GM21447 (cell line): ENCODE measurements around the gene PTBP1.

Source experiments
- ATAC-seq: cut with Tn5 transposase; IDR thresholded peaks from one replicate; pipeline ENCODE4 v1.9.1; 2021; ENCODE audit not compliant: unreplicated experiment

Gene PTBP1

GRCh38 chr19:772063-772462, 25.2 kb upstream of the PTBP1 start:
- ATAC-seq, result no peak

GRCh38 chr19:772730-773436, 24.4 kb upstream of the PTBP1 start:
- no peak for ATAC-seq

- ATAC-seq, result no peak
These were observed 20.7 kb upstream of the PTBP1 start for GRCh38 chr19:776549-776948.

- ATAC-seq, result no peak
These were observed 18.2 kb upstream of the PTBP1 start for GRCh38 chr19:778910-779653.

GRCh38 chr19:780935-781334, 16.3 kb upstream of the PTBP1 start:
- no peak for ATAC-seq

- no peak for ATAC-seq
These were observed 15.5 kb upstream of the PTBP1 start for GRCh38 chr19:781800-782184.

DNA sequence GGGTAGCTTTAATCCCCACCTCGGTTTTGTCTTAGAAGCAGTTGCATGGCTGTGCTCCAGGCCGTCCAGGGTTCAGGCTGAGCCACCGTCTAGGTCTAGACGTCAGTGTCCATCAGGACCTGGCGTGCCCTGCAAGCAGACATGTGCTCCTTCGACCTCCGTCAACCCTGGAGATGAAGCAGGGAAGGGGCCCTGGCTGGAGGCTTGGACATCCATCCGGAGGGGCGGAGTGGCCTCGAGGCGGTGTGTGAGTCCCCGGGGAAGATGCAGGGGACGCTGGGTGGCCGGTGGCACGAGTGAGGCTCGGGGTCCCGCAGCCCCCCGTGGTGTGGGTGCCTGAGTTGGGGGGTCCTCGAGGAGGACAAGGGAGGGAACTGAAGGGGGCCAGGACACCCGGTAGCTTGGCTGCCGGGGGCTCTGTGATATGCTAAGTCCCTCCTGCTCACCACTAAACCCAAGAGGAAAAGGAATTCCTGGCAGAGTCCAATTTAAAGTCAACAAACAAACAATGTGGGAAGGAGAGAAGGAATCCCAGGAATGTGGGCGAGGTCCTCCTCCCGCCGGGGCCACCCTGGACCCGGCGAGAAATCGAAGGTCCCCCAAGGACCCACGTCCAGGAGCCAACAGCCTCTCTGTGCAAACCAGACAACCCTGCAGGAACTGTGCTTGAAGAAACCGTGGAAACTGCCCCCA, 14.9 kb upstream of the PTBP1 start:
- no peak for ATAC-seq

GRCh38 chr19:782878-783668, 14.2 kb upstream of the PTBP1 start:
- no peak for ATAC-seq

GRCh38 chr19:784541-784940, 12.7 kb upstream of the PTBP1 start:
- ATAC-seq, result no peak

- no peak for ATAC-seq
These were observed 9.7 kb upstream of the PTBP1 start for GRCh38 chr19:787536-787935.

GRCh38 chr19:788686-788982, 8.6 kb upstream of the PTBP1 start:
- no peak for ATAC-seq

GRCh38 chr19:788983-789700, 8.1 kb upstream of the PTBP1 start:
- ATAC-seq, result no peak

GRCh38 chr19:789701-790060, 7.6 kb upstream of the PTBP1 start:
- ATAC-seq, result no peak

DNA sequence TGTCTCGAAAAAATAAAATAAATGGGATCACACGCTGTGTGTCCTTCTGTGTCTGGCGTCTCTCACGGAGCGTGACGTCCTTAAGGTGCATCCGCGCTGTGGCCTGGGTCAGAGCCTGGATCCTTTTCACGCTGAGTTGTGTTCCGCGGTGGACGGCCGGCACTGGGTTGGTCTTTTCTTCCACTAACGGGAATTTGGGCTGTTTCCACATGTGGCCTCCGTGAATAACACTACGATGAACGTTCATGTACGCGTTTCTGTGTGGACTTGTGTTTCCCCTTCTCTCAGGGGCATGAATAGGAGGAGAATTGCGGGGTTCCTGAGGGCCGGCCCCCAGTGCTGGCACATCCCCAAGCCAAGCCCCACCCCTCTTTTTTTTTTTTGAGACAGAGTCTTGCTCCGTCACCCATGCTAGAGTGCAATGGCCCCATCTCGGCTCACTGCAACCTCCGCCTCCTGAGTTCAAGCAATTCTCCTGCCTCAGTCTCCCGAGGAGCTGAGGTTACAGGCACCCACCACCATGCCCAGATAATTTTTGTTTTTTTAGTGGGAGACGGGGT, 6.2 kb upstream of the PTBP1 start:
- no peak for ATAC-seq

GRCh38 chr19:791567-792305, 5.5 kb upstream of the PTBP1 start:
- no peak for ATAC-seq

- ATAC-seq, result no peak
These were observed 4.9 kb upstream of the PTBP1 start for GRCh38 chr19:792306-792885.

DNA sequence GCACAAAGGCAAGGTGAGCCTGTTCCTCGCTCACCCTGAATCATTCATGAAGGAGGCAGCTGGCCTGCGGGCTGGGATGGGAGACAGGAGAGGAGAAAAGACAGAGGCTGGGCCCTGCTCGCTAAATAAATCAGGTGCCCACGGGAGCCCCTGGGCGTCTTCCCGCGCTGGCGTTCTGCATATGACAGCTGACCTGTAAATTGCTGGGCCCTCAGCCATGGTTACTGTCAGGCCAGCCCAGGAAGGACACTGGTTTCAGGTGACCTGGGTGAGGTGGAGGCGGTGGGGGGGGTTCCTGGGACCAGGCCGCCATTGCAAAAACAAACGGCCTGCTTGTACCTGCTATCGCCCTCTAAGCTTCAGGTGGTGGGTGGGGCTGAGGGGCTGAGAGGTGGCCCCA, 3.4 kb upstream of the PTBP1 start:
- ATAC-seq, result no peak

- no peak for ATAC-seq
These were observed 2.1 kb upstream of the PTBP1 start for GRCh38 chr19:795073-795611.
